B cell (primary cell): ENCODE results near the gene CNGA2. TPM values are rescaled to one million over a fixed set of nuclear protein-coding genes. Genes with fewer than 3 reads are reported as not detected.

Source experiments
- ATAC-seq: fragments of 200-7000 bp; cut with Tn5 transposase; one replicate; pipeline ENCODE4 v1.10.0; 2021; ENCODE audit warnings: low read depth, mild to moderate bottlenecking, moderate number of reproducible peaks, moderate library complexity
- CTCF ChIA-PET: fragments of 350-600 bp; sonication (Branson Sonifier 250); formaldehyde crosslinking; loops from one replicate; lab custom pipeline; 2021; ENCODE audit warnings: antibody characterized with exemption, inconsistent platforms; lab: Charles Lee
- POLR2A ChIA-PET: fragments of 350-600 bp; sonication (Branson Sonifier 250); formaldehyde crosslinking; loops from one replicate; lab custom pipeline; 2021; ENCODE audit warnings: antibody characterized with exemption; lab: Charles Lee
- DNase-seq: peaks from one replicate; pipeline ENCODE4 v3.0.0; 2013
- H2AFZ ChIP-seq: 2 replicates; pipeline ENCODE4 v1.6.1; 2012; ENCODE audit warnings: mild to moderate bottlenecking, low read depth, low read length; ENCODE audit not compliant: insufficient read depth, poor library complexity, severe bottlenecking
- H3K27ac ChIP-seq, 2 donors: 1 replicate in 1 of 2; 2 replicates in 1 of 2; pipeline ENCODE4 v1.5.1; 2012 to 2013; ENCODE audit warnings: low read length in 2 of 2, mild to moderate bottlenecking in 2 of 2, moderate library complexity in 1 of 2
- H3K27me3 ChIP-seq, 4 experiments: fragments of 200-600 bp in 1 of 4; sonication (generic) in 1 of 4; replicated peaks in 1 of 4; 1 replicate in 2 of 4; 2 replicates in 2 of 4; pipeline versions ENCODE4 v1.6.1 to v1.7.0; 2013 to 2016; ENCODE audit warnings: low read length in 3 of 4, mild to moderate bottlenecking in 2 of 4, mixed read lengths in 1 of 4, moderate library complexity in 1 of 4; ENCODE audit not compliant: insufficient read depth in 4 of 4, control insufficient read depth in 3 of 4; ENCODE audit errors: control extremely low read depth in 1 of 4
- H3K36me3 ChIP-seq, 2 experiments: replicated peaks in 1 of 2; 1 replicate in 1 of 2; 2 replicates in 1 of 2; pipeline versions ENCODE4 v1.6.1 to v1.7.1; 2013; ENCODE audit warnings: low read length in 1 of 2; ENCODE audit not compliant: insufficient read depth in 2 of 2, control insufficient read depth in 1 of 2; ENCODE audit errors: control extremely low read depth in 1 of 2, extremely low read depth in 1 of 2
- H3K4me1 ChIP-seq, 2 donors: fragments of 200-600 bp in 1 of 2; sonication (generic) in 1 of 2; 1 replicate in 1 of 2; 2 replicates in 1 of 2; pipeline versions ENCODE4 v1.5.1 to v1.6.1; 2013 to 2017; ENCODE audit warnings: low read length in 2 of 2; ENCODE audit not compliant: control insufficient read depth in 2 of 2, insufficient read depth in 2 of 2
- H3K4me2 ChIP-seq: replicated peaks from 2 replicates; pipeline ENCODE3; 2012; ENCODE audit warnings: mild to moderate bottlenecking, low read depth, low read length; ENCODE audit not compliant: poor library complexity, severe bottlenecking
- H3K4me3 ChIP-seq, 5 experiments: fragments of 200-600 bp in 1 of 5; sonication (generic) in 1 of 5; 1 replicate in 3 of 5; 2 replicates in 2 of 5; pipeline versions ENCODE4 v1.5.1 to v1.7.0; 2011 to 2016; ENCODE audit warnings: low read length in 4 of 5, mild to moderate bottlenecking in 4 of 5, low read depth in 2 of 5, control low read depth in 1 of 5, moderate library complexity in 1 of 5; ENCODE audit not compliant: insufficient read depth in 1 of 5; ENCODE audit errors: control extremely low read depth in 1 of 5, extremely low read depth in 1 of 5
- H3K79me2 ChIP-seq: fragments of 200-600 bp; sonication (generic); one replicate; pipeline ENCODE4 v1.6.0; 2016; ENCODE audit warnings: low read length; ENCODE audit not compliant: control insufficient read depth, insufficient read depth
- H3K9ac ChIP-seq: fragments of 200-600 bp; sonication (generic); 2 replicates; pipeline ENCODE4 v1.6.1; 2017; ENCODE audit warnings: mild to moderate bottlenecking, low read length, moderate library complexity
- H3K9me3 ChIP-seq, 3 donors: one replicate each; pipeline versions ENCODE4 v1.6.1 to v1.7.1; 2013; ENCODE audit warnings: low read length in 2 of 3; ENCODE audit not compliant: control insufficient read depth in 2 of 3, insufficient read depth in 1 of 3; ENCODE audit errors: control extremely low read depth in 1 of 3
- H4K20me1 ChIP-seq: 2 replicates; pipeline ENCODE4 v1.6.0; 2012; ENCODE audit warnings: mild to moderate bottlenecking, low read length; ENCODE audit not compliant: insufficient read depth, control insufficient read depth, poor library complexity, severe bottlenecking
- H3K27ac Mint-ChIP-seq: one replicate; pipeline ENCODE4 v1.8.0; 2021; ENCODE audit warnings: mixed read lengths
- H3K27me3 Mint-ChIP-seq: one replicate; pipeline ENCODE4 v1.8.0; 2021; ENCODE audit warnings: mixed read lengths
- H3K4me1 Mint-ChIP-seq: one replicate; pipeline ENCODE4 v1.8.0; 2021; ENCODE audit warnings: mixed read lengths
- H3K4me3 Mint-ChIP-seq: one replicate; pipeline ENCODE4 v1.8.0; 2021; ENCODE audit warnings: mixed read lengths
- H3K9me3 Mint-ChIP-seq: one replicate; pipeline ENCODE4 v1.8.0; 2022; ENCODE audit warnings: mixed read lengths; ENCODE audit not compliant: insufficient read depth
- EZH2 ChIP-seq: IDR thresholded peaks from 2 replicates; pipeline ENCODE4 v1.6.1; 2012; ENCODE audit warnings: borderline replicate concordance, low read depth, mild to moderate bottlenecking, moderate library complexity, low read length; ENCODE audit not compliant: insufficient read depth, poor library complexity, severe bottlenecking
- WGBS: methylation state at CpG from one replicate; pipeline ENCODE4 v1.1.5; 2013; ENCODE audit warnings: missing lambda C conversion rate; ENCODE audit not compliant: insufficient coverage; 5-methylcytosine and 5-hydroxymethylcytosine counted together
- intact Hi-C: fragments of 100-400 bp; cut with micrococcal nuclease; formaldehyde crosslinking; loops from one replicate; pipeline ENCODE4 v1.10.0; 2022
- polyA plus RNA-seq: library from polyadenylated mRNA; depleted of rRNA; stranded (reverse); fragments of >200 nt; gene quantifications from 2 replicates; pipeline ENCODE4 v1.2.3, GENCODE V29; 2012
- total RNA-seq, 2 donors: library from RNA; stranded (reverse); fragments of 120-200 nt in 1 of 2; gene quantifications; 1 replicate in 1 of 2; 2 replicates in 1 of 2; pipeline versions ENCODE4 v1.2.3 to v1.2.4, GENCODE V29; 2013 to 2022
- TF ChIP-seq, protein P1 (sequence below): fragments of 200-600 bp; IDR thresholded peaks from one replicate; pipeline ENCODE4 v1.8.0; 2022; ENCODE audit warnings: antibody characterized with exemption, mild to moderate bottlenecking

Gene CNGA2
- total and polyA plus RNA-seq, 2 donors (not counting 1 experiment from before 2014, with no cell fraction given) = not detected

DNA sequence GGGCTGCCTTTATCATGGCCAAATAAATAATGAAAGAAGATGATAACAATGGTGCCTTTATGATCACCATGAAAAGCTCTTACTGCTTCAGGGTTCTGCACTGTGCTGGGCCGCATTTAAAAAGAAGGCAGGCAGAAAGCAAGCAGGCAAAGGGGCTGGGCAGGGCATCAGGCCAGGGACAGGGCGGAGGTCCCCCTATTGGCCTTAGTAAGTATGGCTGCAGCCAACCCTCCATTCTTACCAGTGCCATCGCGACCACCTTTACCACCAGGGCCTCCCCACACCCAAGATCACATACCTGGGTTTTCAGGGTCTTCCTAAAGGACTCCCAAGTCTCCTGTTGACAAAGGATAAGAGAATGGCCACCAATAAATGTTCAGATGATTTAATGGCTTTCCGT is 38.9 kb downstream of the CNGA2 start:
- intact Hi-C loops = no loop called here
- H3K27me3 Mint-ChIP-seq = no peaks in the 10 kb centered on the region
- H3K4me3 Mint-ChIP-seq = no peak overlapping the region
- no peaks in the 10 kb centered on the region for H3K9me3 Mint-ChIP-seq
- ChIA-PET POLR2A (no interaction called here), CTCF (no interaction called here)
- Histone ChIP-seq H3K79me2 (no peaks in the 10 kb centered on the region), H3K36me3 (no peaks in the 10 kb centered on the region), H3K27me3 (no peaks in the 10 kb centered on the region), H4K20me1 (no peaks in the 10 kb centered on the region), H3K9ac (no peak overlapping the region), H3K4me2 (no peak overlapping the region), H3K4me3 (no peak overlapping the region), H2AFZ (no peak overlapping the region), H3K27ac (no peak overlapping the region), H3K9me3 (no peaks in the 10 kb centered on the region), H3K4me1 (no peaks in the 10 kb centered on the region)
- ATAC-seq = no peak
- no peak overlapping the region for H3K27ac Mint-ChIP-seq
- 65% methylated on average over 3 of the region's 5 CpGs for WGBS
- no peaks in the 10 kb centered on the region for H3K4me1 Mint-ChIP-seq
- TF ChIP-seq, protein P1, sequence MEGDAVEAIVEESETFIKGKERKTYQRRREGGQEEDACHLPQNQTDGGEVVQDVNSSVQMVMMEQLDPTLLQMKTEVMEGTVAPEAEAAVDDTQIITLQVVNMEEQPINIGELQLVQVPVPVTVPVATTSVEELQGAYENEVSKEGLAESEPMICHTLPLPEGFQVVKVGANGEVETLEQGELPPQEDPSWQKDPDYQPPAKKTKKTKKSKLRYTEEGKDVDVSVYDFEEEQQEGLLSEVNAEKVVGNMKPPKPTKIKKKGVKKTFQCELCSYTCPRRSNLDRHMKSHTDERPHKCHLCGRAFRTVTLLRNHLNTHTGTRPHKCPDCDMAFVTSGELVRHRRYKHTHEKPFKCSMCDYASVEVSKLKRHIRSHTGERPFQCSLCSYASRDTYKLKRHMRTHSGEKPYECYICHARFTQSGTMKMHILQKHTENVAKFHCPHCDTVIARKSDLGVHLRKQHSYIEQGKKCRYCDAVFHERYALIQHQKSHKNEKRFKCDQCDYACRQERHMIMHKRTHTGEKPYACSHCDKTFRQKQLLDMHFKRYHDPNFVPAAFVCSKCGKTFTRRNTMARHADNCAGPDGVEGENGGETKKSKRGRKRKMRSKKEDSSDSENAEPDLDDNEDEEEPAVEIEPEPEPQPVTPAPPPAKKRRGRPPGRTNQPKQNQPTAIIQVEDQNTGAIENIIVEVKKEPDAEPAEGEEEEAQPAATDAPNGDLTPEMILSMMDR = no peak
- no peak for TF ChIP-seq EZH2
- DNase-seq = no peak

- Mint-ChIP-seq H3K9me3 (no peaks in the 10 kb centered on the region), H3K27me3 (no peaks in the 10 kb centered on the region), H3K4me3 (no peak overlapping the region), H3K27ac (no peak overlapping the region), H3K4me1 (no peaks in the 10 kb centered on the region)
- CTCF ChIA-PET = no interaction called here
- Histone ChIP-seq H3K4me2 (no peak overlapping the region), H3K4me3 (no peak overlapping the region), H3K27ac (no peak overlapping the region), H3K4me1 (no peaks in the 10 kb centered on the region), H3K27me3 (no peaks in the 10 kb centered on the region), H3K36me3 (no peaks in the 10 kb centered on the region), H4K20me1 (no peaks in the 10 kb centered on the region), H2AFZ (no peak overlapping the region), H3K9ac (no peak overlapping the region), H3K79me2 (no peaks in the 10 kb centered on the region), H3K9me3 (no peaks in the 10 kb centered on the region)
- TF ChIP-seq EZH2 = no peak
- TF ChIP-seq, protein P1 = no peak
- no peak for DNase-seq
- WGBS = no CpG with 5 or more reads among the region's 3 CpGs
- intact Hi-C loops = no loop called here
- ATAC-seq = no peak
- POLR2A ChIA-PET = no interaction called here
Observed at GRCh38 chrX:151774421-151774820, 39.9 kb downstream of the CNGA2 start.
